Mucosa of descending colon (tissue), 3 donors: Measurements from ENCODE around the gene MELTF. TPM values are rescaled to one million over a fixed set of nuclear protein-coding genes. Genes with fewer than 3 reads are reported as not detected.

Source experiments
- ATAC-seq: fragments of 200-7000 bp; cut with Tn5 transposase; one replicate; pipeline ENCODE4 v1.9.1; 2020; ENCODE audit warnings: mild to moderate bottlenecking, moderate library complexity
- DNase-seq, 3 donors: peaks; one replicate each; pipeline ENCODE4 v3.0.0-alpha.2; 2020
- H3K36me3 ChIP-seq: fragments of 200-600 bp; one replicate; pipeline ENCODE4 v1.8.0; 2021; ENCODE audit warnings: low read depth, mild to moderate bottlenecking
- H3K4me1 ChIP-seq: fragments of 200-600 bp; one replicate; pipeline ENCODE4 v1.8.0; 2021; ENCODE audit warnings: low read depth, mild to moderate bottlenecking
- H3K4me3 ChIP-seq: fragments of 200-600 bp; one replicate; pipeline ENCODE4 v1.8.0; 2021; ENCODE audit warnings: mild to moderate bottlenecking
- H3K9me3 ChIP-seq: fragments of 200-600 bp; one replicate; pipeline ENCODE4 v1.8.0; 2021; ENCODE audit warnings: mild to moderate bottlenecking
- intact Hi-C, 2 donors: fragments of 100-400 bp; cut with DNase I in 1 of 2; cut with micrococcal nuclease in 1 of 2; formaldehyde crosslinking; loops; one replicate each; pipeline versions ENCODE4 v1.11.0 to v1.11.1; 2022; cut with DNase I, micrococcal nuclease
- total RNA-seq, 3 donors: library from RNA; stranded (reverse); fragmentation: NEBNext Ultra II Directional in 2 of 3; extraction: Animal tissue kit (Norgen Biotek cat#: 25700) in 2 of 3; gene quantifications; one replicate each; pipeline versions ENCODE4 v1.2.1 to v1.2.4, GENCODE V29; 2021 to 2023
- TF ChIP-seq, protein P1 (sequence below): fragments of 200-600 bp; IDR thresholded peaks from one replicate; pipeline ENCODE4 v1.8.0; 2022; ENCODE audit warnings: antibody characterized with exemption, mild to moderate bottlenecking
- donor health status: DM: no; HTN: no; CAD: no; lungs with moderate emphysema.
- donor health status: DM: no; HTN: no; CAD: no.
- donor health status: DM: no; HTN: yes; CAD: no.

The MELTF gene
- total RNA-seq, 3 donors from 2014 or later, result 8.4 to 17.3 (median 10.7) TPM

- no peaks in the 10 kb centered on the region for H3K4me1 ChIP-seq
- intact Hi-C loops, result no loop called here
- TF ChIP-seq, protein P1, sequence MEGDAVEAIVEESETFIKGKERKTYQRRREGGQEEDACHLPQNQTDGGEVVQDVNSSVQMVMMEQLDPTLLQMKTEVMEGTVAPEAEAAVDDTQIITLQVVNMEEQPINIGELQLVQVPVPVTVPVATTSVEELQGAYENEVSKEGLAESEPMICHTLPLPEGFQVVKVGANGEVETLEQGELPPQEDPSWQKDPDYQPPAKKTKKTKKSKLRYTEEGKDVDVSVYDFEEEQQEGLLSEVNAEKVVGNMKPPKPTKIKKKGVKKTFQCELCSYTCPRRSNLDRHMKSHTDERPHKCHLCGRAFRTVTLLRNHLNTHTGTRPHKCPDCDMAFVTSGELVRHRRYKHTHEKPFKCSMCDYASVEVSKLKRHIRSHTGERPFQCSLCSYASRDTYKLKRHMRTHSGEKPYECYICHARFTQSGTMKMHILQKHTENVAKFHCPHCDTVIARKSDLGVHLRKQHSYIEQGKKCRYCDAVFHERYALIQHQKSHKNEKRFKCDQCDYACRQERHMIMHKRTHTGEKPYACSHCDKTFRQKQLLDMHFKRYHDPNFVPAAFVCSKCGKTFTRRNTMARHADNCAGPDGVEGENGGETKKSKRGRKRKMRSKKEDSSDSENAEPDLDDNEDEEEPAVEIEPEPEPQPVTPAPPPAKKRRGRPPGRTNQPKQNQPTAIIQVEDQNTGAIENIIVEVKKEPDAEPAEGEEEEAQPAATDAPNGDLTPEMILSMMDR, result no peak
- ATAC-seq (no peak), DNase-seq (no peak)
- no peaks in the 10 kb centered on the region for H3K36me3 ChIP-seq
- no peak overlapping the region for H3K4me3 ChIP-seq
- H3K9me3 ChIP-seq, result no peaks in the 10 kb centered on the region
These were observed 20.9 kb upstream of the MELTF start for GRCh38 chr3:197050511-197050910.

- TF ChIP-seq, protein P1, result no peak
- no peaks in the 10 kb centered on the region for H3K36me3 ChIP-seq
- no peak for ATAC-seq
These were observed 12.9 kb upstream of the MELTF start for GRCh38 chr3:197042539-197042938.

GRCh38 chr3:197041875-197042488 lies 12.4 kb upstream of the MELTF start:
- no peak overlapping the region for H3K4me3 ChIP-seq
- H3K9me3 ChIP-seq, result no peaks in the 10 kb centered on the region
- TF ChIP-seq, protein P1, result no peak
- no peaks in the 10 kb centered on the region for H3K36me3 ChIP-seq
- intact Hi-C loops, result no loop called here
- DNase-seq (no peak), ATAC-seq (no peak)
- no peaks in the 10 kb centered on the region for H3K4me1 ChIP-seq

More at GRCh38 chr3:197042539-197042938, 12.9 kb upstream of the MELTF start:
- no peak overlapping the region for H3K4me3 ChIP-seq
- no peaks in the 10 kb centered on the region for H3K4me1 ChIP-seq
- H3K9me3 ChIP-seq, result no peaks in the 10 kb centered on the region
- DNase-seq, result no peak
- intact Hi-C loops, result no loop called here

GRCh38 chr3:197040658-197041057 lies 11.0 kb upstream of the MELTF start:
- TF ChIP-seq, protein P1, result no peak
- no peak for ATAC-seq

DNA sequence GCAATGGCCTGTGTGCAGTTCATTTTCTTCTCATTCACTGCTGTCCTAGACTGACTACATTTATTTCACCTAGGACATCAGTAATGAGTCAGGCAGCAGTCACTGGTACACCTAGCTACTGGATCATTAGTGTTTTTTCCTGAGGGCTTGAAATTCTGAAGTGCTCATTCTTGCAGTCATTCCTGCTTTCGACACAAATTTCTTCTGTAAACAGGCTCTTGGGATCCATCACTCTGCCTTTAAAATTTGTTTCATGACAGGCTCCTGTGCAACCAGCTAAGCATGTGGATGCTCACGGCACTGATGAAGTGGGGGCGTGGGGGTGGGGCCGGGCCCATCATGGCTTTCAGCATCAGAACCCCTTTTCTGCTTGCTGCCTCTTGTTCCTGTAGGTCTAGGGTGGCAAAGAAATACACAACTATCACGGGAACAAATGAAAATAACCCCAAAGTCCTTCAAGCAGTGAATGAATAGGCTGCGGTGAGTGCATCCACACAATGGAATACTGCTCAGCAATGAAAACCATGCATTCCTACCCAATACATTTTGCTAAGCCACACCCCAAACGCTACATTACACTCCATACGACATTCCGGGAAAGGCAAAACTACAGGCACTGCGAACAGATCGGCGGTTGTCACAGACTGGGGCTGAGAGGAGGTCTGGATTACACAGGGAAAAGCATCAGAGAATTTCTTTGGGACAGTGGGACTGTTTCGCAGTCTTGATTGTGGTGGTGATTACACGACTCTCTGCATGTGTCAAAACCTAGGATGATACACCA lies 9.3 kb upstream of the MELTF start:
- intact Hi-C loops, result no loop called here
- ATAC-seq, result no peak
- Histone ChIP-seq H3K9me3 (no peaks in the 10 kb centered on the region), H3K36me3 (no peaks in the 10 kb centered on the region), H3K4me1 (no peaks in the 10 kb centered on the region), H3K4me3 (no peak overlapping the region)
- TF ChIP-seq, protein P1, result no peak
- no peak for DNase-seq

More at GRCh38 chr3:197040658-197041057, 11.0 kb upstream of the MELTF start:
- DNase-seq, result no peak
- Histone ChIP-seq H3K4me1 (no peaks in the 10 kb centered on the region), H3K4me3 (no peak overlapping the region), H3K9me3 (no peaks in the 10 kb centered on the region), H3K36me3 (no peaks in the 10 kb centered on the region)
- intact Hi-C loops, result no loop called here
